DMS79 (cell line): ENCODE results near the gene TMEM131.

ENCODE experiments used
- DNase-seq: peaks from one replicate; lab custom pipeline; 2025; lab: John Stamatoyannopoulos, UW

The TMEM131 gene

GRCh38 chr2:98020516-98020915, 24.8 kb upstream of the TMEM131 start:
- DNase-seq: no peak

GRCh38 chr2:98016908-98017670, 21.3 kb upstream of the TMEM131 start:
- no peak for DNase-seq

GRCh38 chr2:98015671-98016070, 19.9 kb upstream of the TMEM131 start:
- DNase-seq: no peak

GRCh38 chr2:98014379-98014778, 18.6 kb upstream of the TMEM131 start:
- DNase-seq: no peak

- DNase-seq: no peak
Observed at GRCh38 chr2:98013407-98014042, 17.8 kb upstream of the TMEM131 start.

GRCh38 chr2:98012561-98012991, 16.8 kb upstream of the TMEM131 start:
- no peak for DNase-seq

GRCh38 chr2:98009887-98010760, 14.4 kb upstream of the TMEM131 start:
- no peak for DNase-seq

- DNase-seq: no peak
Observed at GRCh38 chr2:98008415-98008814, 12.7 kb upstream of the TMEM131 start.

GRCh38 chr2:98006378-98006777, 10.6 kb upstream of the TMEM131 start:
- DNase-seq: no peak

- no peak for DNase-seq
Observed at GRCh38 chr2:98004613-98005012, 8.9 kb upstream of the TMEM131 start.

- no peak for DNase-seq
Observed at GRCh38 chr2:98004047-98004446, 8.3 kb upstream of the TMEM131 start.

GRCh38 chr2:97999536-97999935, 3.8 kb upstream of the TMEM131 start:
- DNase-seq: no peak

GRCh38 chr2:97998431-97999005, 2.8 kb upstream of the TMEM131 start:
- DNase-seq: no peak

GRCh38 chr2:97997784-97998392, 2.1 kb upstream of the TMEM131 start:
- peak; percentile 57 for DNase-seq

- no peak for DNase-seq
Observed at GRCh38 chr2:97996679-97997078, 931 bp upstream of the TMEM131 start.

GRCh38 chr2:97995026-97995733, 568 bp downstream of the TMEM131 start:
- no peak for DNase-seq

GRCh38 chr2:97994476-97994875, 1.3 kb downstream of the TMEM131 start:
- DNase-seq: no peak

GRCh38 chr2:97993926-97994325, 1.8 kb downstream of the TMEM131 start:
- no peak for DNase-seq

- no peak for DNase-seq
Observed at GRCh38 chr2:97992836-97993825, 2.6 kb downstream of the TMEM131 start.
